T47D (cell line): ENCODE measurements around the gene TM4SF4.
A peak's percentile ranks its signal among the peaks of the same experiment; 100 is the strongest.
"Not testable (repeated sequence)": the region's sequence is repeated elsewhere in the genome, so short reads cannot be mapped to it uniquely, and the experiment has no call there.

Experiments
- DNase-seq, 2 experiments: peaks; one replicate each; pipeline versions ENCODE4 v3.0.0 to v3.0.0-alpha.2; 2011 to 2012; ENCODE audit warnings: low read depth in 1 of 2, low spot score in 1 of 2
- JUND ChIP-seq: IDR thresholded peaks from 2 replicates; pipeline ENCODE4 v1.6.1; 2012; ENCODE audit warnings: low read depth
- in situ Hi-C: cut with HindIII; loops from 2 replicates; pipeline ENCODE4 v1.10.0; 2016; ENCODE audit warnings: low sequenced_read_pairs, low pct_unique_long_range_greater_than_20kb

TM4SF4 gene

DNA sequence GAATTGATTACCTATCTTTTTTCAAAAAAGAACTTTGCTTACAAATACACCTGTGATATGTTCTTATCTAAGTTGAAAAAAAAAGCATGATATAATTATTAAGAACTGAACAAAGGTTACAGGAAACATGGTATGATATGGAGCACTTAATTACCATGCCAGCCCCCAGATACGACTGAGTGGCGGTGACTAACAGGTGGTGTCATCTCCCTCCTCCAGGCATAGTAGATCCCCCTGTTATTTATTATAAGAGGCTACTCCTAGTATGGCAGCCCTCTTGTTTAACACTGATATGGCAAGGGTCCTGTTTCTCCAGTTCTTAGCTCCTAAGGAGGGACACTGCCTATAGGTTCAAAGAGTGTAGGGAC is 31.0 kb upstream of the TM4SF4 start:
- TF ChIP-seq JUND = no peak
- in situ Hi-C loops = no loop called here
- no peak for DNase-seq

DNA sequence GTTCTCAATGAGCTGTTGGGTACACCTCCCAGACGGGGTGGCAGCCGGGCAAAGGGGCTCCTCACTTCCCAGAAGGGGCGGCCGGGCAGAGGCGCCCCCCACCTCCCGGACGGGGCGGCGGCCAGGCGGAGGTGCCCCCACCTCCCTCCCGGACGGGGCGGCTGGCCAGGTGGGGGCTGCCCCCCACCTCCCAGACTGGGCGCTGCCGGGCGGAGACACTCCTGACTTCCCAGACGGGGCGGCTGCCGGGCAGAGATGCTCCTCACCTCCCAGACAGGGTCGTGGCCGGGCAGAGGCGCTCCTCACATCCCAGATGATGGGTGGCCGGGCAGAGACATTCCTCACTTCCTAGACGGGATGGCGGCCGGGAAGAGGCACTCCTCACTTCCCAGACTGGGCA is 29.6 kb upstream of the TM4SF4 start:
- in situ Hi-C loops, DNase-seq: not testable (repeated sequence)

DNA sequence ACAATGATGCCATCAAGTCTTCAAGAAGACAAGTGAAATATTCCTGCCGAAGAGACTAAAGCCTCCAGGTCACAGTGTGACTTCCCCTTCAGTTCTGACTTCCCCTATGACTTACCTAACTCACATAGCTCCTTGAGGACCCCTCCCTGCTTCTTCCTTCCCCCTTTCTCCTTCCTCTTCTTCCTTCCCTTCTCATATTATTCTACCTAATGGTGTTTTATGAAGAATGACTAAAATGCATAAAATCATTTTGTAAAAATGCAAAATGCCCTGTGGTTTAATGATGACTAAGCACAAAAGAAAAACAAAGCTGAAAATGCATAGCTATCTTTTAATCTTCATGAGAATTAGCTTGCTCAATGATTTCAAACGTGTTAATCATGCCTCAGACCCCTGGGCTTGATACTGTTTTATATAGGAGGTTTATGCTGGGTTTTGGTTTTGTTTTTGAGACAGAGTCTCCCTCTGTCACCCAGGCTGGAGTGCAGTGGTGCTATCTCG is 26.1 kb upstream of the TM4SF4 start:
- in situ Hi-C loops = no loop called here
- TF ChIP-seq JUND = no peak
- DNase-seq = no peak

DNA sequence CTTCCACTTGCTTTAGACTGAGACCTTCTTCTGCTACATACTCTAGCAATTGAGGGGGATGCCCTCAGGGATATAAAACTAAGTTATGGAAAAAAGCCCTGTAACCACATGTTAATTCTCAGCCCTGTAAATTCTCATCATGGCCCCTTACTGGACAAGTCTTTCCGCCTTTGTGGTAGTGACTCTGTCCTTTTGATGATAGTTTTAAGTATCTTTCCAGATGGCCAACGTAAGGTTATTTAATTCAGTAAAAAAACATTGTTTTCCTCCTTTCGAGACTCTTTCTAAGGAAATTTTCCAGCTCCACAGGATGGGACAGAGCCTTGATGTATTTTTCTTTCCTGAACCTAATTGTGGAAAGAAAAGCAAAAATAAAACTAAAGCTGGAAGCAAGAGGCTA is 25.3 kb upstream of the TM4SF4 start:
- no peak for DNase-seq
- TF ChIP-seq JUND = no peak
- in situ Hi-C loops = no loop called here

DNA sequence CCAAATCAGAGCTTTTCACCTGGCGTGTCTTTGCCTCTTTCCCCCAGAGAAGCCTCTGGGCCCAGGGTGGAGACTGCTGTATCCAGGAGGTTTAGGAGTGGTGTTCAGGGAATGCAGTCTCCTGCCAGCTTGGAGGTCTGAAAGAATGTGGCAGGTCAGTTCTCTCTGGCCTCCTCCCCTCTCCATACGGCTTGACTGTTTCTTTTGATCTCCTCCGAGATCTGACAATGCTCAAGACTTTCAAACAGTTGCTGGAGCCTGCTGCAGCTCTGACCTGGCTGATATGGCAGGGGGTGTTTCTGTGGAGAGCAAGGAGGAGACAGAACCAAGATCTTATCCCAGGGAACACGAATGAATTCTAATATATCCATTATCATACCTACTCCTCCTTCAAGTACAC is 24.7 kb upstream of the TM4SF4 start:
- peak in 1 of 2 experiments; percentile 13 for DNase-seq
- TF ChIP-seq JUND = no peak
- in situ Hi-C loops = no loop called here

DNA sequence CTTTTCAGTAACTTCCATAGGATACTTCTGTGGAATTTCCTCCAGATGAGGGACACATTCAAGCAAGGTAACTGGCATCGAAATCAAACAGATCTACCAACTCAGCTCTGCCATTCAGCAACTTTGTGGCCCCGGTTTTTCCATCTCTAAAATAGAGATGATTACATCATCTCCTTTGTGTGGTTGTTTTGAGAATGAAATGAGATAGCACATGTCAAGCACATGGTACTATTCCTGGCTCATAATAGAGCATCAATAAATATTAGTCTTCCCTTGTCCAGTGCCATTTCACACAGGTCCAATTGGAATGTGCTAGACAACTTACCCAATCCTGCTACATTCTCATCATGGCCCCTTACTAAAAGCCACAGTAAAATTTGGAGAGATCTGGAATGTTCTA is 24.2 kb upstream of the TM4SF4 start:
- in situ Hi-C loops = no loop called here
- DNase-seq = no peak
- no peak for TF ChIP-seq JUND

DNA sequence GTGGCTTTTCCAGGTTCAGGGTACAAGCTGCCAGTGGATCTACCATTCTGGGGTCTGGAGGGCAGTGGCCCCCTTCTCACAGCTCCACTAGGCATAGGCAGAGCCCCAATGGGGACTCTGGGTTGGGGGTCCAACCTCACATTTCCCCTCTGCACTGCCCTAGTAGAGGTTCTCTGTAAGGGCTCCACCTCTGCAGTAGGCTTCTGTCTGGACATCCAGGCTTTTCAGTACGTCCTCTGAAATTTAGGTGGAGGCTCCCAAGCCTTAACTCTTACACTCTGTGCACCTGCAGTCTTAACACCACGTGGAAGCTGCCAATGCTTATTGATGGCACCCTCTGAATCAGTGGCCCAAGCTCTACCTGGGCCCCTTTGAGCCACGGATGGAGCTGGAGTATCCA is 22.5 kb upstream of the TM4SF4 start:
- no peak for DNase-seq
- in situ Hi-C loops = no loop called here
- no peak for TF ChIP-seq JUND

DNA sequence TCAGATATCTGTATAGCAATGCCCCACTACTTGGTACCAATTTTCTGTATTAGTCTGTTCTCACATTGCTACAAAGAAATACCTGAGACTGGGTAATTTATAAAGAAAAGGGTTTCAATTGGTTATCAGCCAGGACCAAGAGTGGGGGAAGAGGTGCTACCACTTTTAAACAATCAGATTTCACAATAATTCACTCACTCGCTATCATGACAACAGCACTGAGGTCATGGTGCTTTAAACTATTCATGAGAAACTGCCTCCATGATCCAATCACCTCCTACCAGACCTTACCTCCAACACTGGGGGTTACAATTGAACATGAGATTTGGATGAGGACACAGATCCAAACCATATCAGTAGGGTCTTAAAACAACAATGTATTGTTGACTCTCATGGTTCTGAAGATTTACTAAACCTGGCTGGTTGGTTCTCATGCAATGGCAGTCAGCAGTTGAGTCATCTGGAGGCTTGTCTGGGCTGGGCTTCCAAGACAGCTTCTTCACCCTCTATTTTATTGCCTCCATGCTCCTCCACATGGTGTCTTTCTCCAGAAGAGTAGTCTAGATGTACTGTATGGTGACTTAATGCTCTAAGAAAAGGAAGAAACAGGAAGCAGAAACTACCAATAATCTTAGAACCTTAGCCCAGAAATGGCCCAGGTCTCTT is 21.2 kb upstream of the TM4SF4 start:
- TF ChIP-seq JUND = no peak
- DNase-seq = no peak
- in situ Hi-C loops = no loop called here

DNA sequence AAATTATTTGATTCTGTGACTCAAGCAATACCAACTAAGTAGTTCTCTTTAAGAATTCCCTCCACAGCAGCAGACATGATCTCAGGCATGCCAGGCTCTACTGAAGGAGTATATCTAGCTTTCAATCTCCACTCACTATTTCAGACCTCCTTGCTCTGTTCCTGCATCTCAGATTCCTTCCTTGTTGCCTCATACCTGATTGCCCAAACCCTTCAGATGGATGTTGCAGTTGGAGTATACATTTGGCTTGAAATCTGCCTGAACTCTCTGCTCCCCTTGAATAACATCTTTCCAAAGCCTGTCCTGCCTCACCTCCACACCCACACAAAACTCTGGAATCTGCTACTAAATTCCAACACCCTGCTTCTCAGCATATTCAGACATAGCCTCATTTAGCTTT is 19.8 kb upstream of the TM4SF4 start:
- in situ Hi-C loops = no loop called here
- DNase-seq = no peak

DNA sequence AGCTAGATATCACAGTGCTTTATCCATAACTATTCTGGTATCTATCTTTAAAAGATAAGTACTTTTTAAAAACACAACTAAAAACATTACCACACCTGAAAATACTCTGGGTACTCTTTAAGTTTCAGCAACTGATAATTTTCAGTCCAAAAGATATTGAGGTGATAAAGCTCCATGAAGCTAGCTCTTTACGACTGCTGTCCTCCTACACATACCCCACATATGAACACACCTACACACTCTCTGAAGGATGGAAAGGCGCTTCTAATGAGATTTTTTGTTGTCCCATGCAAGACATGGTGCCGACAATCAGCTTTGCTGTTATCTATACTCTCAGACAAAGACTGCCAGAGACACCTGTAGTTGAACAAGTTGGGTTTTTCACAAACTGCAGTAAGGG is 19.1 kb upstream of the TM4SF4 start:
- in situ Hi-C loops = no loop called here
- TF ChIP-seq JUND = no peak
- DNase-seq = no peak

More for the DNA sequence above, 19.8 kb upstream of the TM4SF4 start:
- no peak for TF ChIP-seq JUND

DNA sequence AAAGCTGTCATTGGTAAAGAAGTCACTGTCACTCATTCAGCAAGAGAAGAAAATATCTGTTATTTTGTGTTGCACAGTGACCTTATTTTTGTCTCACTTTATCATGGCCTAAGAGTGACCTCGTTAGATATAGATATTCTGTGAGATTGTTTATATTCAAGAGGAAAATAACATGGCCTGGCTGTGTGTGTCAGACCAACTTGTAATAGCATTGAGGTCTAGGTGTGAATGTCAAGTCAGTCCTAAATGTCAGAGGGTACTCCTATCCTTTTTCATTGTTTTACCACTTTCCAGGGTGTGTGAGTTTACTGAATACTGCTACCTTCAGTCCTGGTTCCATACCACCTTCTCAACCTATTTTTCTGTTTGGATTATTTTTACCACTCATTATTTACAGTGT is 18.5 kb upstream of the TM4SF4 start:
- no peak for DNase-seq
- in situ Hi-C loops = no loop called here
- TF ChIP-seq JUND = no peak

DNA sequence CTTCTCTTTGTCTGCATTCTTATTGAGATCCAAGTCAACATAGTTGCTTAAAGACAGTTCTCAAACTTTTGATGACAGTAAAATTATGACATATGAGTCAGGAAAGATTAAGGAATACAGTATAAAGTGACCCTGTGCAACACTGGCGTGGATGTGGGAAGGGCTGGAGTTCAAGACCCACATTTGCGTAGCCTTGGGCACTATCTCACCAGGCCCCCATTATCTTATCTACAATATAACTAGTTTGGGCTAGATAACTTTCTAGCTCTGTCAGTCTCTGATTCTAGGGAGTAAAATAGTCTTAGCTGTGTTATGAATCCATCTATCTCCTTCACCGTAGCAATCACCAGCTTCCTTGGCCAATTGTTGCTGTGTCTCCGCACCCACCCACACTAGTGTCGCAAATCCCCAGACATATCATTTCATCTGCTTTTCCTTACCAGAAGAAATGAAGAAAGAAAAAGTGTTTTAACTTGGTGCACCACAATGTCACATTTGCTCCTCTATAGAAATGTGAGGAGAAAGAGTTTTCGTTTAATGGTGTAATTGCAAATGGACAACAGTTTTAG is 14.9 kb upstream of the TM4SF4 start:
- in situ Hi-C loops = no loop called here
- no peak for TF ChIP-seq JUND
- DNase-seq = no peak

DNA sequence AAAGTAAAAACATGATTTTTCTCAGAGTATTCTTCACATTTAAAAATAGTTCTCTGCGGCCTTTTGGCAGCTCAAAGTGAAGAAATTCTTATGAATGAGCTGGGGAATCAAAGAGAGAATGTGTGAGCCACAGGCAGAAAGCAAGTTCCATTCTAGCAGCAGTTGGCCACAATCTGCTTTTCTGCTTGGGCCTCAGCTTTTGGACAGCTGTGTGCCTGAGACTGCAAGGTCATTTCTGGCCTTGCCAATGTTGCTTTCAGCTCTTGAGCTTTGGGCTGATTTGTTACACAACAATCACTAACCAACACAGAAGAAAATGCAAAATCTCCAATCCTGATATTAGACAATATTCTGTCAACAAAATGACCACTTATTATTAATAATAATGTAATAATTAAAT is 14.4 kb upstream of the TM4SF4 start:
- TF ChIP-seq JUND = no peak
- in situ Hi-C loops = no loop called here
- DNase-seq = no peak

DNA sequence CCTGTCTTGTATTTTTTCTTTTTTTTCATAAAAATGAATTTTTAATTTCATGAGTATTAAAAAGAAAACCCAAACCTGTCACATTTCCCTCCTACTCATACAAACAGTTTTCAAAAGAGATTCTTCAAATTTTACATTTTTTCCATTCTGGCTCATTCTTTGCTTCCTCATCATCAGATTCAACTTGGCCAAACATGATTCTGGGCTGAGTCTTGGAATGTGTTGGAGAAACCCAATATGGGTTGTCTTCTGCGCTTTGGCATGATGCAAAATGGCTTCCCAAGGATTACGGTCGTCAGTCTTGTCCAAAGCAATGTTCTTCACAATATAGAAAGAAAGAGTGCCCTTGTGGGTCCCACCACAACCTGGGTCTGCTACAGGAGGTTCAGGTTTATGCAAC is 12.4 kb upstream of the TM4SF4 start:
- in situ Hi-C loops = no loop called here
- no peak for TF ChIP-seq JUND
- no peak for DNase-seq
